PC-3 (cell line): Measurements from ENCODE around the gene N4BP2L1.

Experiments used
- CTCF ChIP-seq: fragments of 300-600 bp; sonication (generic); conservative IDR thresholded peaks from 2 replicates; pipeline ENCODE4 v1.5.1; 2017; ENCODE audit warnings: antibody characterized with exemption, low read depth, mild to moderate bottlenecking, low read length
- EZH2 ChIP-seq: fragments of 300-600 bp; sonication (generic); IDR thresholded peaks from one replicate; pipeline ENCODE4 v1.6.1; 2017; ENCODE audit warnings: antibody characterized with exemption, mild to moderate bottlenecking, low read length; ENCODE audit not compliant: unreplicated experiment
- EZH2phosphoT487 ChIP-seq: fragments of 300-600 bp; sonication (generic); IDR thresholded peaks from 2 replicates; pipeline ENCODE4 v1.6.1; 2018; ENCODE audit warnings: mild to moderate bottlenecking, antibody characterized with exemption, low read length, borderline replicate concordance

DNA sequence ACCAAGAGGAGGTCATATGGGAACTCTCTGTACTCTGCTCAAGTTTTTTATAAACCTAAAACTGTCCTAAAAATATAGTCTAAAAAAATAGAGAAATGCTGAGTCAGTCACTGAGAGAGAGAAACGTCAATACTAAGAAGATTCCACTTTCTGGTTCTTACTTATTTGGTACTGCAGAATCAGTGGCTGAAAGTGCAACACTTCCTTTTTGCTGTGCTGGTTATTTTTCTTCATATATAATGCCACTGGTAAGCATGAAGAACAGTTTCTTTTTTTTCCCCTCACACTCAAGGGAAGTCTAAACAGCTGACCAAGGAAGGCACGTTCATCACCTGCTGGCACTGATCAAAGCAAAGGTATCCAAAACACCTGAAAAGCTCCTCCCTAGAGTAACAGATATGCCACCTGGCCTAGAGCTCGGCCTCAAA, 44.3 kb upstream of the N4BP2L1 start:
- TF ChIP-seq CTCF (no peak), EZH2 (no peak), EZH2phosphoT487 (no peak)
